K562 (cell line): ENCODE data around the gene CYP4V2. TPM values are rescaled to one million over a fixed set of nuclear protein-coding genes. Genes with fewer than 3 reads are reported as not detected.
A peak's percentile ranks its signal among the peaks of the same experiment; 100 is the strongest.

ENCODE experiments used
- ATF6 ChIP-seq: sonication (generic); formaldehyde crosslinking; IDR thresholded peaks from 2 replicates; pipeline ENCODE4 v1.4.0; 2020; ENCODE audit warnings: mild to moderate bottlenecking, missing genetic modification reagents
- CBFA2T2 ChIP-seq: fragments of 450-650 bp; conservative IDR thresholded peaks from 2 replicates; pipeline ENCODE4 v1.6.1; 2017; ENCODE audit warnings: mild to moderate bottlenecking
- CGGBP1 ChIP-seq: fragments of 250-450 bp; sonication (Bioruptor Pico); IDR thresholded peaks from 2 replicates; pipeline ENCODE4 v1.9.0; 2021; ENCODE audit warnings: mild to moderate bottlenecking
- ELK1 ChIP-seq: sonication (generic); formaldehyde crosslinking; IDR thresholded peaks from 2 replicates; pipeline ENCODE4 v1.8.1; 2022; ENCODE audit warnings: missing genetic modification reagents
- GATA2 ChIP-seq: sonication (generic); formaldehyde crosslinking; IDR thresholded peaks from 2 replicates; pipeline ENCODE4 v1.4.0; 2020; ENCODE audit warnings: mild to moderate bottlenecking, missing genetic modification reagents
- HDAC6 ChIP-seq: IDR thresholded peaks from 2 replicates; pipeline ENCODE4 v1.6.1; 2012; ENCODE audit warnings: low read depth, mild to moderate bottlenecking, control low read depth, inconsistent platforms, low read length, moderate library complexity
- HMG20B ChIP-seq: fragments of 250-450 bp; sonication (Bioruptor Pico); IDR thresholded peaks from 2 replicates; pipeline ENCODE4 v1.5.0; 2021; ENCODE audit warnings: mild to moderate bottlenecking
- HNRNPL ChIP-seq: fragments of 200-400 bp; formaldehyde crosslinking; IDR thresholded peaks from 2 replicates; pipeline ENCODE4 v1.6.1; 2017; ENCODE audit warnings: low read depth, mild to moderate bottlenecking, low read length
- MBD2 ChIP-seq: sonication (generic); IDR thresholded peaks from 2 replicates; pipeline ENCODE4 v1.6.1; 2016; ENCODE audit warnings: low read depth, borderline replicate concordance
- POLR3G ChIP-seq: IDR thresholded peaks from 2 replicates; pipeline ENCODE4 v1.6.1; 2011; ENCODE audit not compliant: insufficient read length, insufficient replicate concordance; ENCODE audit errors: extremely low read depth
- PPARD ChIP-seq: fragments of 250-450 bp; sonication (Bioruptor Pico); IDR thresholded peaks from 2 replicates; pipeline ENCODE4 v1.8.0; 2022; ENCODE audit warnings: inconsistent platforms, mild to moderate bottlenecking, moderate library complexity
- RCOR1 ChIP-seq, 2 experiments: IDR thresholded peaks; 2 replicates each; pipeline ENCODE4 v1.6.1; 2012; ENCODE audit warnings: low read depth in 2 of 2, low read length in 2 of 2, borderline replicate concordance in 1 of 2, improper control_type of control experiment in 1 of 2
- SIN3A ChIP-seq, 2 experiments: fragments of 150-350 bp in 1 of 2; IDR thresholded peaks; 2 replicates each; pipeline ENCODE4 v1.6.1; 2011 to 2016; ENCODE audit warnings: borderline replicate concordance in 2 of 2, low read depth in 2 of 2, low read length in 2 of 2, mild to moderate bottlenecking in 2 of 2, moderate library complexity in 2 of 2; ENCODE audit not compliant: control insufficient read depth in 1 of 2
- ZBED1 ChIP-seq: IDR thresholded peaks from 2 replicates; pipeline ENCODE4 v1.6.1; 2014
- ZFP1 ChIP-seq: fragments of 450-650 bp; formaldehyde crosslinking; IDR thresholded peaks from 2 replicates; pipeline ENCODE4 v1.4.0; 2020; ENCODE audit warnings: mild to moderate bottlenecking, mixed read lengths
- ZNF408 ChIP-seq: fragments of 250-450 bp; sonication (Bioruptor Pico); IDR thresholded peaks from 2 replicates; pipeline ENCODE4 v1.4.0; 2020; ENCODE audit warnings: low read depth, mild to moderate bottlenecking, moderate library complexity
- ZNF449 ChIP-seq: fragments of 250-450 bp; sonication (Bioruptor Pico); IDR thresholded peaks from 2 replicates; pipeline ENCODE4 v1.8.0; 2022; ENCODE audit warnings: moderate library complexity, mild to moderate bottlenecking, inconsistent platforms
- ZNF57 ChIP-seq: fragments of 450-650 bp; formaldehyde crosslinking; IDR thresholded peaks from 2 replicates; pipeline ENCODE4 v1.4.0; 2020; ENCODE audit warnings: mild to moderate bottlenecking, moderate library complexity
- ZNF696 ChIP-seq: fragments of 250-450 bp; sonication (Bioruptor Pico); conservative IDR thresholded peaks from 2 replicates; pipeline ENCODE4 v1.4.0; 2020; ENCODE audit warnings: mild to moderate bottlenecking, moderate library complexity
- polyA plus RNA-seq, 8 experiments: library from polyadenylated mRNA; depleted of rRNA in 4 of 8; stranded (reverse) in 5 of 8; unstranded in 3 of 8; fragments of >200 nt; fragmentation: Nextera tagmentation in 2 of 8; fragmentation: Illumina TruSeq in 1 of 8; extraction: Ambion mirVana in 2 of 8; extraction: Trizol in 1 of 8; gene quantifications; 2 replicates each; pipeline versions ENCODE4 v1.2.1 to v1.2.3, GENCODE V29; 2011 to 2014; ENCODE audit warnings: inconsistent platforms in 1 of 8, missing spikeins in 1 of 8
- total RNA-seq, 7 experiments: library from RNA; depleted of rRNA in 6 of 7; stranded (reverse); fragments of >200 nt in 6 of 7; fragmentation: Illumina TruSeq in 2 of 7; extraction: Trizol in 2 of 7; gene quantifications; 2 replicates each; pipeline versions ENCODE4 v1.2.1 to v1.2.3, GENCODE V29; 2011 to 2021; ENCODE audit warnings: low replicate concordance in 1 of 7

CYP4V2 gene
- total and polyA plus RNA-seq, 9 of the 15 experiments (the other 6 are each of a cell fraction or from before 2014, with no cell fraction given), result 1.1 to 8.3 (median 3.9) TPM

GRCh38 chr4:186191200-186192065 is at the start of gene CYP4V2 (continued):
- no peak for TF ChIP-seq ELK1 (CRISPR knock-in tag)
- no peak for TF ChIP-seq GATA2 (CRISPR knock-in tag)
- TF ChIP-seq PPARD, result no peak
- no peak; the same call in 1 of the 2 replicates for TF ChIP-seq ATF6 (CRISPR knock-in tag)
- TF ChIP-seq RCOR1 (IDR thresholded peaks at IDR 0.05; ENCODE audit: borderline replicate concordance in 1 of 2, low read depth in 2 of 2, low read length in 2 of 2), result peak; percentile 75; a peak in 3 of 4 replicates
- no peak for TF ChIP-seq ZFP1 (CRISPR knock-in tag)
- TF ChIP-seq ZBED1, result no peak
- TF ChIP-seq HNRNPL, result peak; percentile 60; the same call in 1 of the 2 replicates
- TF ChIP-seq MBD2, result 0 out of 2 replicates have a peak, but pooled peaks have one; percentile 25
- no peak for TF ChIP-seq ZNF408 (CRISPR knock-in tag)
- TF ChIP-seq POLR3G, result no peak
- 0 out of 2 replicates have a peak, but pooled peaks have one; percentile 11 for TF ChIP-seq CBFA2T2
- no peak for TF ChIP-seq HMG20B (CRISPR knock-in tag)
- no peak for TF ChIP-seq ZNF449 (CRISPR knock-in tag)
- TF ChIP-seq ZNF696 (CRISPR knock-in tag), result no peak
- TF ChIP-seq HDAC6, result no peak
- TF ChIP-seq ZNF57, result no peak
- TF ChIP-seq SIN3A (IDR thresholded peaks at IDR 0.05; ENCODE audit: borderline replicate concordance in 2 of 2, control insufficient read depth in 1 of 2, low read depth in 2 of 2, low read length in 2 of 2), result peak; percentile 29 to 65; a peak in 2 of 4 replicates
- TF ChIP-seq CGGBP1, result no peak
